Measurements from ENCODE around the gene NDFIP1. TPM values are rescaled to one million over a fixed set of nuclear protein-coding genes. Genes with fewer than 3 reads are reported as not detected.

Gene NDFIP1
- total and polyA plus RNA-seq, 12 donors = 26.7 to 313 (median 89.2) TPM

- no peaks in the 10 kb centered on the region for H3K9me3 ChIP-seq (replicated peaks in 1 of 3)
- TF ChIP-seq POLR2A (IDR thresholded peaks at IDR 0.05) (no peak), CTCF (IDR thresholded peaks at IDR 0.05) (no peak)
- H3K27me3 ChIP-seq = no peaks in the 10 kb centered on the region
- no peak overlapping the region for H3K4me3 ChIP-seq
- DNase-seq = no peak
- 79 to 85% (median 82%) methylated on average over 3 of the region's 3 CpGs for WGBS, 4 donors
- H3K27ac ChIP-seq = no peak overlapping the region
- H3K36me3 ChIP-seq (replicated peaks in 1 of 2) = no peaks in the 10 kb centered on the region
- no peaks in the 10 kb centered on the region for H3K4me1 ChIP-seq (replicated peaks in 1 of 2)
- intact Hi-C loops (cut with DNase I) = no loop called here
Observed at GRCh38 chr5:142096382-142096781, 12.2 kb upstream of the NDFIP1 start.

- WGBS, 4 donors = 82 to 91% (median 89%) methylated on average over 9 of the region's 9 CpGs
- H3K4me1 ChIP-seq (replicated peaks in 1 of 2) = no peaks in the 10 kb centered on the region
- no peaks in the 10 kb centered on the region for H3K36me3 ChIP-seq (replicated peaks in 1 of 2)
- H3K27me3 ChIP-seq = no peaks in the 10 kb centered on the region
- no peaks in the 10 kb centered on the region for H3K9me3 ChIP-seq (replicated peaks in 1 of 3)
- no peak overlapping the region for H3K4me3 ChIP-seq
- H3K27ac ChIP-seq = no peak overlapping the region
- intact Hi-C loops (cut with DNase I) = no loop called here
- DNase-seq = no peak
- TF ChIP-seq POLR2A (IDR thresholded peaks at IDR 0.05) = no peak
- TF ChIP-seq CTCF (IDR thresholded peaks at IDR 0.05) = no peak
Observed at GRCh38 chr5:142097681-142098080, 10.9 kb upstream of the NDFIP1 start.

GRCh38 chr5:142098275-142098674, 10.3 kb upstream of the NDFIP1 start:
- intact Hi-C loops (cut with DNase I) = no loop called here
- 86 to 93% (median 88%) methylated on average over 2 of the region's 2 CpGs for WGBS, 4 donors
- H3K9me3 ChIP-seq (replicated peaks in 1 of 3) = no peaks in the 10 kb centered on the region
- TF ChIP-seq POLR2A (IDR thresholded peaks at IDR 0.05) = no peak
- TF ChIP-seq CTCF (IDR thresholded peaks at IDR 0.05) = no peak
- DNase-seq = no peak
- no peaks in the 10 kb centered on the region for H3K27me3 ChIP-seq
- H3K27ac ChIP-seq = no peak overlapping the region
- H3K4me3 ChIP-seq = no peak overlapping the region
- H3K4me1 ChIP-seq (replicated peaks in 1 of 2) = no peaks in the 10 kb centered on the region
- no peaks in the 10 kb centered on the region for H3K36me3 ChIP-seq (replicated peaks in 1 of 2)

- Histone ChIP-seq H3K36me3 (replicated peaks in 1 of 2) (no peaks in the 10 kb centered on the region), H3K4me3 (no peak overlapping the region), H3K27me3 (no peaks in the 10 kb centered on the region), H3K9me3 (replicated peaks in 1 of 3) (no peaks in the 10 kb centered on the region), H3K4me1 (replicated peaks in 1 of 2) (no peaks in the 10 kb centered on the region), H3K27ac (no peak overlapping the region)
- intact Hi-C loops (cut with DNase I) = no loop called here
- no peak for TF ChIP-seq CTCF (IDR thresholded peaks at IDR 0.05)
- TF ChIP-seq POLR2A (IDR thresholded peaks at IDR 0.05) = no peak
- no peak for DNase-seq
Observed at GRCh38 chr5:142098931-142099330, 9.6 kb upstream of the NDFIP1 start.

Data from adrenal gland (tissue), 12 donors.